Peyer's patch (tissue), 4 donors: ENCODE data around the gene PLAU. TPM values are rescaled to one million over a fixed set of nuclear protein-coding genes. Genes with fewer than 3 reads are reported as not detected.
A peak's percentile ranks its signal among the peaks of the same experiment; 100 is the strongest.

Source experiments
- DNase-seq, 3 donors: peaks; one replicate each; pipeline ENCODE4 v3.0.0-alpha.2; 2017 to 2019
- H3K27ac ChIP-seq, 4 donors: fragments of 200-600 bp; sonication (generic); one replicate each; pipeline ENCODE4 v1.5.1; 2016 to 2019
- H3K27me3 ChIP-seq, 2 donors: fragments of 200-600 bp; sonication (generic); one replicate each; pipeline ENCODE4 v1.5.1; 2019
- H3K36me3 ChIP-seq, 3 donors: fragments of 200-600 bp; sonication (generic); one replicate each; pipeline ENCODE4 v1.5.1; 2016 to 2019
- H3K4me1 ChIP-seq, 4 donors: fragments of 200-600 bp; sonication (generic); one replicate each; pipeline ENCODE4 v1.5.1; 2016 to 2019
- H3K4me3 ChIP-seq, 4 donors: fragments of 200-600 bp; sonication (generic); 1 replicate in 3 of 4; 2 replicates in 1 of 4; pipeline ENCODE4 v1.5.1; 2016 to 2019; ENCODE audit warnings: mild to moderate bottlenecking in 1 of 4
- H3K9me3 ChIP-seq, 4 donors: fragments of 200-600 bp; sonication (generic); one replicate each; pipeline ENCODE4 v1.5.1; 2016 to 2019; ENCODE audit warnings: mild to moderate bottlenecking in 1 of 4
- POLR2A ChIP-seq, 2 donors: fragments of 450-650 bp; IDR thresholded peaks; one replicate each; pipeline ENCODE4 v1.5.1; 2017; ENCODE audit warnings: antibody characterized with exemption in 2 of 2, mild to moderate bottlenecking in 2 of 2, moderate library complexity in 2 of 2
- total RNA-seq, 4 donors: library from RNA; depleted of rRNA; stranded (reverse); fragments of >200 nt; gene quantifications; one replicate each; pipeline ENCODE4 v1.1.0, GENCODE V29; 2016
- TF ChIP-seq, protein P1 (sequence below), 6 experiments: fragments of 450-650 bp in 4 of 6; fragments of 200-600 bp in 2 of 6; sonication (generic) in 1 of 6; IDR thresholded peaks; one replicate each; pipeline ENCODE4 v1.5.1; 2017 to 2019; ENCODE audit warnings: antibody characterized with exemption in 6 of 6, mild to moderate bottlenecking in 3 of 6, moderate library complexity in 1 of 6

The PLAU gene
- total RNA-seq, 4 donors from 2014 or later: 0.53 to 6.6 (median 2.7) TPM

- no peak for DNase-seq
- Histone ChIP-seq H3K27ac (no peak overlapping the region), H3K4me1 (no peaks in the 10 kb centered on the region)
Observed at GRCh38 chr10:73948947-73949633, 38.2 kb downstream of the PLAU start.

DNA sequence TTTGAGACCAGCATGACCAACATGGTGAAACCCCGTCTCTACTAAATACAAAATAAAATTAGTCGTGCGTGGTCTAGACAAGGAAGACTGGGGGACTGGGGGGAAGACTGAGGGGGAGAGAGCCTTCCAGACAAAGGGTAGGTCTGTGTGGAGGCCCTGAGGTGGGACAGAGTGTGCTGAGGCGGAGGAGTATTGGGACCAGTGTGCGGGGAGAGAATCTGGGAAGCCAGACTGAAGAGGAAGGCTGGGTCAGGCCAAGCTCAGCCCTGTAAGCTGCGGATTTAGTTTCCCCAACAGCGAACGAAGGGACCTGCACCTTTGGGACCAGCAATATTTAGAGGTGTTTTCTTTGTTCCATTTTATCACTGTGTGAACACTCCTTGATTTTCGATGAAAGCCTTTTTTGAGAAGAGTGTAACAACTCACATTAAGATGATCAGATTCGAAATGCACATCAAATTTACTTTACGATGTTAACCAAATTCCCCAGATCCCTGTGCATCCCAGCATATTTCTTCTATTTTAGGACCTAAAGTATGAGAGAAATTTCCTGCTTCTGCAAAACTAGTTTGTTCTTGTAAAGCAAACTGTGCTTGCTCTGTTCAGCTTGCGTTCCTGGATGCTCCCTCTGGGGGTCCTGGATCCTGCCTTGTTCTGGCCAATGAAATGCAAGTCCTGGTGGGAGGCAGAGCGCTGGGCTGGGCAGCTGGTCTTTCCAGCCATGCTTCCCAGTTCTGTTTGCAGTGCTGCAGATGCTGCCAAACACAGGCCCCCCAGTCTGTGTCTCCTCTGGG is 39.4 kb downstream of the PLAU start:
- DNase-seq: peak in 1 of 3 donors; percentile 22
- Histone ChIP-seq H3K36me3 (no peaks in the 10 kb centered on the region), H3K4me1 (no peaks in the 10 kb centered on the region), H3K9me3 (no peaks in the 10 kb centered on the region), H3K27ac (no peak overlapping the region), H3K4me3 (no peak overlapping the region), H3K27me3 (no peaks in the 10 kb centered on the region)
- TF ChIP-seq, protein P1, sequence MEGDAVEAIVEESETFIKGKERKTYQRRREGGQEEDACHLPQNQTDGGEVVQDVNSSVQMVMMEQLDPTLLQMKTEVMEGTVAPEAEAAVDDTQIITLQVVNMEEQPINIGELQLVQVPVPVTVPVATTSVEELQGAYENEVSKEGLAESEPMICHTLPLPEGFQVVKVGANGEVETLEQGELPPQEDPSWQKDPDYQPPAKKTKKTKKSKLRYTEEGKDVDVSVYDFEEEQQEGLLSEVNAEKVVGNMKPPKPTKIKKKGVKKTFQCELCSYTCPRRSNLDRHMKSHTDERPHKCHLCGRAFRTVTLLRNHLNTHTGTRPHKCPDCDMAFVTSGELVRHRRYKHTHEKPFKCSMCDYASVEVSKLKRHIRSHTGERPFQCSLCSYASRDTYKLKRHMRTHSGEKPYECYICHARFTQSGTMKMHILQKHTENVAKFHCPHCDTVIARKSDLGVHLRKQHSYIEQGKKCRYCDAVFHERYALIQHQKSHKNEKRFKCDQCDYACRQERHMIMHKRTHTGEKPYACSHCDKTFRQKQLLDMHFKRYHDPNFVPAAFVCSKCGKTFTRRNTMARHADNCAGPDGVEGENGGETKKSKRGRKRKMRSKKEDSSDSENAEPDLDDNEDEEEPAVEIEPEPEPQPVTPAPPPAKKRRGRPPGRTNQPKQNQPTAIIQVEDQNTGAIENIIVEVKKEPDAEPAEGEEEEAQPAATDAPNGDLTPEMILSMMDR (IDR thresholded peaks at IDR 0.05): no peak
- no peak for TF ChIP-seq POLR2A (IDR thresholded peaks at IDR 0.05)

More at GRCh38 chr10:73948947-73949633, 38.2 kb downstream of the PLAU start:
- H3K27me3 ChIP-seq: no peaks in the 10 kb centered on the region
- TF ChIP-seq, protein P1 (IDR thresholded peaks at IDR 0.05): no peak
- TF ChIP-seq POLR2A (IDR thresholded peaks at IDR 0.05): no peak
- no peaks in the 10 kb centered on the region for H3K36me3 ChIP-seq
- no peak overlapping the region for H3K4me3 ChIP-seq
- no peaks in the 10 kb centered on the region for H3K9me3 ChIP-seq

DNA sequence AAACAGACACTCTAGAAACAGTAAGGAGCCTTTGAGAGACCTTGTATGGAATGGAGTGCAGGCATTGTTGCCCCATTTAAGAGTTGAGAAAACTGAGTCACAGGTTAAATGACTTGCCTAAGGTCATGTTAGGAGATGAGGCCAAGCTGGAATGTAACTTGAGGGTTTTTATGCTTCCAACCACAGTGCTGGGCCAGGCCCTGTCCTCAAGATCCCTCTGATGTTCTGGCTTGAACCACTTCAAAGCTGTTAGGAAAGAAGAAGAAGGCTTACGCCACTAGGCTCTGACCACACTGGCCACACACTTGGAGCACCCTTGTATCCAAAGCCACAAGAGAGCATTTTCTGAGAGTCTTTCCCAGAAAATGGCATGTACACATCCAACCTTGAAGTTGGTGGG is 42.7 kb downstream of the PLAU start:
- TF ChIP-seq, protein P1 (IDR thresholded peaks at IDR 0.05): no peak
- TF ChIP-seq POLR2A (IDR thresholded peaks at IDR 0.05): no peak

DNA sequence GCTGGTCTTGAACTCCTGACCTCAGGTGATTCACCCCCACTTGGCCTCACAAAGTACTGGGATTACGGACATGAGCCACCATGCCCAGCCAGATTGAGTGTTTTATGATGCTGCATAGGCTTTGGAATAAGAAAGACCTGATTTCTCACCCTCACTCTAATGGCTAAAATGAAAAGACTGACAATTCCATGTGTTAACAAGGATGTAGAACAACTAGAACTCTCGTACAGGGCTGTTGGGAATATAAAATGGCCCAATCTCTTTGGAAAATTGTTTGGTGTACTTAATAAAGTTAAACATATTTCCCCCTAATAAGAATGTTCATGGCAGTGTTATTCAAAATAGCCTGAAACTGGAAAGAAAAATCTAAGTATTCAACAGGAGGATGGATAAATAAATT is 43.8 kb downstream of the PLAU start:
- DNase-seq: no peak

More for the DNA sequence above, 42.7 kb downstream of the PLAU start:
- peak in 1 of 3 donors; percentile 27 for DNase-seq
- Histone ChIP-seq H3K36me3 (no peaks in the 10 kb centered on the region), H3K4me1 (peaks cover 0 to 19% (median 12%) of the 10 kb centered on the region in 4 donors), H3K9me3 (no peaks in the 10 kb centered on the region), H3K4me3 (no peak overlapping the region), H3K27ac (no peak overlapping the region), H3K27me3 (no peaks in the 10 kb centered on the region)

DNA sequence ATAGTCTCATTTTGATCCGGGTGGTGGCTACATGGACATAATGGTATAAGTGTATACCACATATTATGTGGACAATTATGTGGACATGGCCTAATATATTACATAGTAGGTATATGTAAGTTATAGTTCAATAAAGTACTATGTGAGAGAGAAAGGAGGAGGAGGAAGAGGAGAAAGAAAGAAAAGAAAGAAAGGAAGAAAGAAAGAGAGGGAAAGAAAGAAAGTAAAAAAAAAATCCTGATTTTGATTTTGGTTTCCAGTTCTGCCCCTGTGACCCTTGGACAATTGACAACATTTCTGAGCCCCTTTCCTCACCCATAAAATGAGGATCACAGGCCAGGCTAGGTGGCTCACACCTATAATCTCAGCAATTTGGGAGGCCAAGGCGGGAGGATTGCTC is 44.8 kb downstream of the PLAU start:
- TF ChIP-seq POLR2A (IDR thresholded peaks at IDR 0.05): no peak
- TF ChIP-seq, protein P1 (IDR thresholded peaks at IDR 0.05): no peak
- no peaks in the 10 kb centered on the region for H3K9me3 ChIP-seq
- no peaks in the 10 kb centered on the region for H3K36me3 ChIP-seq
- no peak overlapping the region for H3K4me3 ChIP-seq
- no peak for DNase-seq
- no peaks in the 10 kb centered on the region for H3K27me3 ChIP-seq
- H3K4me1 ChIP-seq: peaks cover 0 to 24% (median 12%) of the 10 kb centered on the region in 4 donors
- H3K27ac ChIP-seq: peak overlapping the region in 2 of 4 donors; percentile 61 to 77

More for the DNA sequence above, 43.8 kb downstream of the PLAU start:
- TF ChIP-seq POLR2A (IDR thresholded peaks at IDR 0.05): no peak
- TF ChIP-seq, protein P1 (IDR thresholded peaks at IDR 0.05): no peak
- Histone ChIP-seq H3K4me1 (peaks cover 0 to 24% (median 12%) of the 10 kb centered on the region in 4 donors), H3K36me3 (no peaks in the 10 kb centered on the region), H3K4me3 (no peak overlapping the region), H3K9me3 (no peaks in the 10 kb centered on the region), H3K27me3 (no peaks in the 10 kb centered on the region), H3K27ac (no peak overlapping the region)
